T-helper 17 cell (primary cell): Measurements from ENCODE around the gene C2orf92. TPM values are rescaled to one million over a fixed set of nuclear protein-coding genes. Genes with fewer than 3 reads are reported as not detected.
"Not testable (repeated sequence)": the region's sequence is repeated elsewhere in the genome, so short reads cannot be mapped to it uniquely, and the experiment has no call there.

Experiments
- ATAC-seq: fragments of 150-1000 bp; cut with Tn5 transposase; 2 replicates; pipeline ENCODE4 v1.10.0; 2021; ENCODE audit warnings: mild to moderate bottlenecking, moderate library complexity
- DNase-seq, 3 donors: peaks; one replicate each; pipeline versions ENCODE4 v3.0.0 to v3.0.0-alpha.2; 2020 to 2021
- H3K9me3 ChIP-seq: one replicate; pipeline ENCODE4 v1.7.0; 2013; ENCODE audit warnings: low read length, mild to moderate bottlenecking; ENCODE audit not compliant: control insufficient read depth, poor library complexity, severe bottlenecking
- H3K27ac Mint-ChIP-seq: one replicate; pipeline ENCODE4 v1.8.0; 2022; ENCODE audit warnings: mild to moderate bottlenecking, moderate library complexity, mixed read lengths
- H3K27me3 Mint-ChIP-seq: one replicate; pipeline ENCODE4 v1.8.0; 2022; ENCODE audit warnings: mixed read lengths
- H3K36me3 Mint-ChIP-seq: one replicate; pipeline ENCODE4 v1.8.0; 2022; ENCODE audit warnings: low read depth, mixed read lengths
- H3K4me1 Mint-ChIP-seq: one replicate; pipeline ENCODE4 v1.8.0; 2022; ENCODE audit warnings: mild to moderate bottlenecking, mixed read lengths
- H3K4me3 Mint-ChIP-seq: one replicate; pipeline ENCODE4 v1.8.0; 2022; ENCODE audit warnings: mild to moderate bottlenecking, moderate library complexity, mixed read lengths
- total RNA-seq, 4 donors: library from RNA in 2 of 4; stranded (reverse) in 2 of 4; gene quantifications; one replicate each; pipeline ENCODE4 v1.2.3 and lab custom pipeline; 2022 to 2026

C2orf92 gene
- 10 to 100 TPM; 12.5 to 13.5 TPM for total RNA-seq
- total RNA-seq (lab: John Stamatoyannopoulos, UW) = 4.8 to 9.4 reads per million in 2 donors

DNA sequence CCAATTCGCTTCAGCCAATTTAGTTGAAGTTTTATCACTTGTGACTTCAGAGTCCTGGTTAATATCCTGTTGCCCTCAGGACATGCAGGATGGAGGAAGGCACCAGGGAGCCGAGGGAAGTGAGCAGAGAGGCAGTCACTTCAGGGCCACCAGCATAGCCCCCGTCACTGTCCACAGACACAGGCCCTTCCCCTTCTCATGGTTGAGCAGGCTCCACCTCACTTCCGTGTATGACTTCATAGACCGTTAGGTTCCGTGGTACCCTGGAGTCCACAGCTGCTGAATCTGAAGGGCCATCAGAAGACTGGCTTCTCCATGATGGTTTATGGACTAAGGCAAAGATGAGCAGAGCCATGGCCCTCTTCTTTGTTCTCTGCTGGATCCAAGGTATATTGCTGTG lies at the start of gene C2orf92:
C2orf92 (plus strand) TSS at position 266 of the 400 bp plus-strand sequence; CDS start at position 342, 76 bp downstream.
- DNase-seq = no peak

DNA sequence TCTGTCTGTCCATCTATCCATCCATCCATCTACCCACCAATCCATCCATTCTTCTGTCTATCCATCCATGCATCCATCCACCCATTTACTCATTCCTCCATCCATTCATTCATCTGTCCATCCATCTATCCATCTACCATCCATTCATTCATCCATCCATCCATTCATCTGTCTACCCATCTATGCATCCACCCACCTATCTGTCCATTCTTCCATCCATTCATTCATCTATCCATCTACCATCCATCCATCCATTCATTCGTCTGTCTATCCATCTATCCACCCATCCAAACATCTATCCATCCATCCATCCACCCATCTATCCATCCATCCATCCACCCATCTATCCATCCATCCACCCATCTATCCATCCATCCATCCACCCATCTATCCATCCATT lies 49.0 kb upstream of the C2orf92 start:
- H3K27me3 Mint-ChIP-seq, H3K27ac Mint-ChIP-seq, H3K36me3 Mint-ChIP-seq, DNase-seq, ATAC-seq, H3K4me1 Mint-ChIP-seq, H3K9me3 ChIP-seq, H3K4me3 Mint-ChIP-seq: not testable (repeated sequence)

More for the DNA sequence above, at the start of gene C2orf92:
- peaks cover 7% of the 10 kb centered on the region for H3K27me3 Mint-ChIP-seq
- H3K9me3 ChIP-seq = no peaks in the 10 kb centered on the region
- H3K4me3 Mint-ChIP-seq = no peak within 1 kb of the TSS
- no peak for ATAC-seq
- no peak within 1 kb of the TSS for H3K27ac Mint-ChIP-seq
- no peaks in the 10 kb centered on the region for H3K36me3 Mint-ChIP-seq
- no peaks in the 10 kb centered on the region for H3K4me1 Mint-ChIP-seq

DNA sequence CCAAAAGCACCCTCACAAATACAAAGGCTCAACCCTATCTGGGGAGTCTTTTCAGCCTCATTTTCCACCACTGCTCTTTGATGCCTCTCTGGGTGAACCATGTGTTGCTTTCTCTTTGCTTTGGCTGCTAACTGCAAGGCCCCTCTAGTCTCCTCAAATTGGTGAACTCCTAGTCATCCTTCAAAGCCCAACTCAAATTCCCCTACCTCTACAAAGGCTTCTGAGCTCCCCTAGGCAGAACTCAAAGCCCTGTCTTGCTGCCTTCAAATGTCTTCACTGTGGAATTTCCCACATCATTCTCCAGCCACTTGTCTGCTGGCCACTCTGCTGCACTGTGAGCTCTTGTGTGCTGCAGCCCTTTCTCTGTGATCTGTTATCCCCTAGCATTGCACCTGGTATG lies 46.5 kb upstream of the C2orf92 start:
- not testable (repeated sequence) for H3K36me3 Mint-ChIP-seq, DNase-seq, ATAC-seq, H3K4me3 Mint-ChIP-seq, H3K27me3 Mint-ChIP-seq, H3K4me1 Mint-ChIP-seq, H3K9me3 ChIP-seq, H3K27ac Mint-ChIP-seq

DNA sequence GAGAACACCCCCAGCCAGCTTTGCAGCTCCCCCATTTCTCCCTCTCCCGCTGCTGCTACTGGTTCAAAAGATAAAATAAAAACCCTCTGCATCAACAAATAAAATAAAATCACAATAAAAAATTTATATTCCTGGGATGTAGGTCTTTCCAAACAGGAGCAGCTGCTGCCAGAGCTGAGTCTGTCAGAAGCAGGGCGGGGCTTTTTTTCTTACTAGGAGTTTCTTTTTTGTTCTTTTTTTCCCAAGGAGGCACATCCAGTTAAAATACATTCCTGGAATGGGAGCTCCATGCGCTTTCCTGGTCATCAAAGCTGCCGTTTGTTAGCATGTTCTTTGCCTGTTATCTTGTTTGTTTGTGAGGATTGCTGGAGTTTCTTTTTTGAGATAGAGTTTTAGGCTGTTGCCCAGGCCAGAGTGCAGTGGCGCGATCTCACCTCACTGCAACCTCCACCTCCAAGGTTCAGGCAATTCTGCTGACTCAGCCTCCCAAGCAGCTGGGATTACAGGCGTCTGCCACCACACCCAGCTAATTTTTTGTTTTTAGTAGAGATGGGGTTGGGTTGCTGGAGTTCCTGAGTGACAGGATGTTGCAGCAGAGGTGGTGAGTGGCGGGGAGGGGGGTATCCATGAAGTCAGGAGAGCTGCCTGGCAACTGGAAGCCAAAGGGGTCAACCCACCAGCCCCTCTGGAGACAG lies 44.0 kb upstream of the C2orf92 start:
- not testable (repeated sequence) for H3K4me3 Mint-ChIP-seq, H3K27ac Mint-ChIP-seq, DNase-seq, H3K9me3 ChIP-seq, ATAC-seq, H3K27me3 Mint-ChIP-seq, H3K4me1 Mint-ChIP-seq, H3K36me3 Mint-ChIP-seq

DNA sequence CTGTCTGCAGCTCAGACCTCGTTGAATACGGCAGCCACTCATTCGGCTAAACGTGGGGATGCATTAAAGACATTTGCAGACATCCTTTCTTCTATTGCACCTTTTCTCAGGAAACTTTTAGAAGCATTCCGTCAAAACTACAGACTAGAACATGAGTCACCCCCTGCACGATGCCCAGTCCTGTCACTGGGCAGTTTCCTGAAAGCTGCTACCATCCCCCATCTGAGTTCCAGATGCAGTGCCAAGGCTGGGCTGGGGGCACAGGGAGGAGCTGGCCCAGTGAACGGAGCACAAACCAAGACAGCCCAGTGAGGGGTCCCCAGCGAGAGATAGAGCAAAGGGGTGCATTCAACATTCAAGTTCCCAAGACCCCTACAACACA lies 43.5 kb upstream of the C2orf92 start:
- not testable (repeated sequence) for H3K27ac Mint-ChIP-seq, H3K36me3 Mint-ChIP-seq, H3K4me3 Mint-ChIP-seq, DNase-seq, H3K27me3 Mint-ChIP-seq, ATAC-seq, H3K9me3 ChIP-seq, H3K4me1 Mint-ChIP-seq

DNA sequence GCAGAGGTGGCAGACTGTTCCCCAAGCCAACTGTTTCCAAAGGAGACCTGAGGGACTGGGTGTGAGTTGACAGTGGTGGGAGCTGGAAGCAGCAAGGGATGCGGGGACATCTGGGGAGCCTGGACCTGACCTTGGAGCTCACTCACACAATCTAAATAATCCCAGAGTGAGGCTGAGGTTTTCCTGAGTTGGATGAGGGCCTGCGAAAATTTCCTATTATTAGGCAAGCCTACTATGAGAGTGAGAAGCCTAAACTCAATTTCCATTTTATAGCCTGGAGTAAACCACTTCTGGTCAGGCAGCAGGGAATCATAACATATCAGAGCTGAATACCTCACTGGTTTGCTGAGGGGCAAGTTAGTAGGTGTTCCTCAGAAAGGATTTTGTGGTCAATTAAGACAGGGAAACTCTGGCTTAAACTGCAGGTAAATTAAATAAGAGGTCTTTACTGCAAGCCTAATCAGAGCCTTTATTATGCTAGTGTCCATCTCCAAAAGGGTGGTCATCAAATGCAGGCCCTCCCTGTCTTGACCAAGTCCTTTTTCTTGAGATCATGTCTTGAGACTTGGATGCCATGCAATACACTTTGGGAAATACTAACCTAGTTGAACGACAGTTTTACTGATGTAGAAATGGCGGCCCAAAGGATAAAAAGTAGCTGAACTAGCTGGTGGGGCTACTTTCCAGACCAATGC lies 25.3 kb upstream of the C2orf92 start:
- H3K36me3 Mint-ChIP-seq = peaks cover 3% of the 10 kb centered on the region
- H3K9me3 ChIP-seq = no peaks in the 10 kb centered on the region
- peaks cover 5% of the 10 kb centered on the region for H3K27me3 Mint-ChIP-seq
- H3K27ac Mint-ChIP-seq = no peak overlapping the region
- ATAC-seq (no peak), DNase-seq (no peak)
- H3K4me1 Mint-ChIP-seq = peaks cover 20% of the 10 kb centered on the region
- H3K4me3 Mint-ChIP-seq = no peak overlapping the region

DNA sequence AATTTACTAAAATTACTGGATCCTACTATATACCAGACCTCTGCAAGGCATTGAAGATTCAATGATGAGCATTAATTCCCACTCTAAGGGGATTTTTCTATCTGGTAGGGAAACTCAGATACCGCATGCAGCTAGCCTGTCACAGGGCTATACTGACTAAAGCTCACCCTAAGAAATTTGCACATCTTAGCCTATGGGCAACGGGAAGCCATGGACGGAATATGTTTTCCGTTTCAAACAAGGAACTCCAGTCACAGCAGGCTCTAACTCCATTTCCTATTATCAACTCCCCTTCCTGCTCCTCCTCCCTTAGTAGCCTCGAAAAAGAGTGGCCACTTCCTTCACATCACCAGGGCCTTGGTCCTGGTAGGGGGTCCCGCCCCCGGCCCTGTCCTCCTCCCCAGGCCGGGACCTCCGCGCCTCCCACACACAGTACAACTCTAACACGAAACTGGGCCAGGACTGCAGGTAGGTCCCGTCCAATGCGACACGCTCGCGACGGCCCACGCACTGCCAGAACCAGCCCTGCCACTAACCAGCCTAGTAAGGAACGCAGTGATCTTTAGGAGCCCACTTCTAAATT lies 24.3 kb upstream of the C2orf92 start:
- no peaks in the 10 kb centered on the region for H3K9me3 ChIP-seq
- Mint-ChIP-seq H3K36me3 (peaks cover 5% of the 10 kb centered on the region), H3K4me1 (peaks cover 24% of the 10 kb centered on the region), H3K4me3 (peak overlapping the region; percentile 96), H3K27ac (peak overlapping the region; percentile 94), H3K27me3 (no peaks in the 10 kb centered on the region)
- no peak for DNase-seq
- peak; percentile 52 for ATAC-seq

DNA sequence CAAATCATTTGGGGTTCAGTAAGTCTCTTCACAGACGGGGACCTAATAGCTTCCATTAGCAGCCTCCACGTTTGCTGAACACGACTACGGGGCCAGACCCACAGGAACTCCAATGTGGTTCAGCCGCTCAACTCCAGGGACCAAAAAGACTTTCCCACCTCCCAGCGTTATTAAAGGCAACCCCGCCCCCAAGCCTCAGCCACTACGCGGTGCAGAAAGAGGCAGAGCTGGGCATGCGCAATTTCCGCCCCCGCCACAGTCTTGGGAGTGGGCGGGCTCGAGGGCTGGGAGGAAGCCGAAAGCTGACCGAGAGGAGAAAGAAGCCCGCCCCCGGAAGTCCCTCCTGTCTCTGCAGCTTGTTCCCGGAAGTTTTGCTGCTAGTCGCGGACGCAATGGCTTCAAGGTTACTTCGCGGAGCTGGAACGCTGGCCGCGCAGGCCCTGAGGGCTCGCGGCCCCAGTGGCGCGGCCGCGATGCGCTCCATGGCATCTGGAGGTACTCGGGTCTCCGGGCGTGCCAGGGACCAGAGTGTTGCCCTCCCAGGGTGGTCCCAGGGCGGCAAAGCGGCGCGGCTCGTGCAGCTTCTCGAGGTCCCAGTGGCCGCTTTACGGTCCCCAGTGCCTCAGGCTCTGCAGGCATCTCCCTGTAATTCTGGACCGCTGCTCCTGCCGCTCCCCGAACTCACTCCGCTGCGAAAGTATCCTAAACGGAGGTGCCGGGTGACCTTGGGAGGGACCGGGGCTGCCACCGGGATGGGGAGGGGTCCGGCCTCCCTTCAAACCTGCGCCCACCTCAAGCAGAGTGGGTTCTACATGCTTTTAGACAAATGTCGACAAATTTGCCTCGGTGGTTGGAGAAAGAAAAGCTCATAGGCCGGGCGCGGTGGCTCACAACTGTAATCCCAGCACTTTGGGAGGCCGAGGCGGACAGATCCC lies 23.6 kb upstream of the C2orf92 start, which contains the start of gene COX5B:
COX5B (plus strand) TSS at position 368 of the 935 bp plus-strand sequence; CDS start at position 393, 25 bp downstream.
- no peaks in the 10 kb centered on the region for H3K9me3 ChIP-seq
- H3K27me3 Mint-ChIP-seq = no peaks in the 10 kb centered on the region
- peak within 1 kb of the TSS; percentile 94 for H3K27ac Mint-ChIP-seq
- H3K4me1 Mint-ChIP-seq = peaks cover 25% of the 10 kb centered on the region
- peaks cover 5% of the 10 kb centered on the region for H3K36me3 Mint-ChIP-seq
- DNase-seq (peak; percentile 96 to 98 (median 97)), ATAC-seq (peak; percentile 97)
- peak within 1 kb of the TSS; percentile 96 for H3K4me3 Mint-ChIP-seq

DNA sequence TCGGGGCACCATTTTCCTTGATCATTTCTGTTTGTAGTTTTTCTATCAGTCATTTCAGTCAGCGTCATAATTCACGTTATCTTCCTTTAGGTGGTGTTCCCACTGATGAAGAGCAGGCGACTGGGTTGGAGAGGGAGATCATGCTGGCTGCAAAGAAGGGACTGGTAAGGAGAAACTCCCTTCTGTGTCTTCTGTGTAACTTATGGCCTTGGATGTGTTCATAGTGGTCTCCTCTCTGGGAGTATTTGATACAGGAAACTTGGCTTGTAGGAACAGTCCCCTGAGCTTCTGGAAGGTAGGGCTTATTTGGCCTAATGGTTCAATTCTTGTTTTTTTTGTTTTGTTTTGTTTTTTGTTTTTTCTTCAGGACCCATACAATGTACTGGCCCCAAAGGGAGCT lies 22.5 kb upstream of the C2orf92 start:
- DNase-seq (no peak), ATAC-seq (no peak)
- Mint-ChIP-seq H3K36me3 (peaks cover 5% of the 10 kb centered on the region), H3K4me3 (peak overlapping the region; percentile 96), H3K27me3 (no peaks in the 10 kb centered on the region), H3K27ac (peak overlapping the region; percentile 94), H3K4me1 (peaks cover 27% of the 10 kb centered on the region)
- H3K9me3 ChIP-seq = no peaks in the 10 kb centered on the region

DNA sequence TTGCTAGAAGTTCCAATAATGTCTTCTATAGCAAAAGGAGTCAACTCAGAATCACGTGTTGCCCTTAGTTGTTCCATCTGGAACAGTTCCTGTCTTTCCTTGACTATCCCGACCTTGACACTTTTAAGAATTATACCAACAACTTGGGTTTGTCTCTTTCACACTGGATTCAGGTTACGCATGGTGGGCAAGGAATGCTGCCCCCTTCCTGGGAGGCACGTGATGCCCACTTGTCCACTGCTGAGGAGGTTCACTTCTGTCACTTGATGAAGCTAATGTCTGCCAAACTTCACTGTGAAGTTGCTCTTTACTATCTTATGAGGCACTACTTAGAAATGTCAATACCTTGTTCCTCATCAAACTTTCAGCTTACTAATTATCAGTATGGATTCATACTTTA lies 18.4 kb upstream of the C2orf92 start:
- no peaks in the 10 kb centered on the region for H3K27me3 Mint-ChIP-seq
- no peak overlapping the region for H3K4me3 Mint-ChIP-seq
- DNase-seq (no peak), ATAC-seq (no peak)
- H3K4me1 Mint-ChIP-seq = peaks cover 19% of the 10 kb centered on the region
- H3K36me3 Mint-ChIP-seq = peaks cover 10% of the 10 kb centered on the region
- H3K9me3 ChIP-seq = no peaks in the 10 kb centered on the region
- peak overlapping the region; percentile 74 for H3K27ac Mint-ChIP-seq

DNA sequence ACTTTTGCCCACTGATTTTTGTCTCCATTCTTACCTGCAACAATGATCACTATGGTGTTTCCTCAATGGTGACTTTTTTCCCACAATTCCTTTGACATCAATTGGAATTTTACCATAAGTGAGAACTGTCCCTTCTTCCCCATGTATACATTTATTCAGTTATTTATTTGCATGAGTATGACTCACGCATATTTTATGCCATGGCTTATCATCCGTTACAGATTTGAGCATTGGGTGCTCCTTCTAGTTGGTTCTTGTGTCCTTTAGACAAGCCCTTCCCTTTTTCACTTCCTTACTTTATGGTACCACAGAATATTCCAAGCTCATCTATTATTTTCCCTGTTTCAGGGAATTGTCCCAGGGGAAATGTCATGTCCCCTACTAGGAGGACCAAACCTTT lies 16.0 kb upstream of the C2orf92 start:
- Mint-ChIP-seq H3K36me3 (peaks cover 11% of the 10 kb centered on the region), H3K27me3 (no peaks in the 10 kb centered on the region), H3K27ac (no peak overlapping the region), H3K4me1 (peaks cover 7% of the 10 kb centered on the region), H3K4me3 (no peak overlapping the region)
- H3K9me3 ChIP-seq = no peaks in the 10 kb centered on the region
- ATAC-seq (no peak), DNase-seq (no peak)

DNA sequence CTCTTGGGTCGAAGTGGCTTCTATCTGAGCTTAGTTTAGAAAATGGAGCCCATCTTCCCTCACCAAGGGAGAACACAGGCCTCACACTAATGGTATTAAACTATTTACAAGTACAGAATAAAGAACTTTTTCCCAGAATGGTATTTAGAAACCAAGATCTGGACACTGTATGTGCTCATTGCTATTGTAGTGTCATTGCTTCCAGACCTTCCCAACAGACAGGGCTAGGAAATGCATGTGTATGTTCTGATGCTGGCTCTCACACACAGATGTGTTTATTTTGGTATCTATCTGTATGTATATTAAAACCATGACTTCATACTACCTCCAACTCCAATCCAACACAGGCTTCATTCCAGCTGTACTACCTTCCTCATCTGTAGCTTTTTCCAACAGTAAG lies 15.6 kb upstream of the C2orf92 start:
- Mint-ChIP-seq H3K4me1 (peaks cover 6% of the 10 kb centered on the region), H3K27ac (no peak overlapping the region), H3K36me3 (peaks cover 11% of the 10 kb centered on the region), H3K4me3 (no peak overlapping the region), H3K27me3 (no peaks in the 10 kb centered on the region)
- ATAC-seq (no peak), DNase-seq (no peak)
- no peaks in the 10 kb centered on the region for H3K9me3 ChIP-seq

DNA sequence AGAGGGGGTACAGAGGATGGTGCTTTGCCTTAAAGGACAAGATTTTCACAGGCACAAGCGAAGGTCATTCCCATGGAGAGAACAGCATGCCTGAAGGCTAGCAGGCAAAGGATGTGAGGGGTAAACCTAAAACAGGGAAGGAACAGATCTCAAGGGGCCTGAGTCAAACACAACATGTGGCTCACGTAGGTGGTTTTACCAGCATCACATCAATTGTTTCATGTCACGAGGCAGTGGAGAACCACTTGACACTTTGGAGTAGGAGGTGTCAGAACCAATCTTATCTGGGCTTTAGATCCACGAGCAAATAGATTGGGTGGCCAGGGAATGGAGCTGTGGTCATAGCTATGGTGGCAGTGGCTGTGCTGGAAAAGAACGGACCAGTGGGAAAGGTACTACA lies 15.2 kb upstream of the C2orf92 start:
- ATAC-seq = no peak
- no peaks in the 10 kb centered on the region for H3K27me3 Mint-ChIP-seq
- H3K9me3 ChIP-seq = no peaks in the 10 kb centered on the region
- no peak for DNase-seq
- H3K4me3 Mint-ChIP-seq = no peak overlapping the region
- peaks cover 9% of the 10 kb centered on the region for H3K36me3 Mint-ChIP-seq
- H3K27ac Mint-ChIP-seq = no peak overlapping the region
- peaks cover 6% of the 10 kb centered on the region for H3K4me1 Mint-ChIP-seq
